ENCODE data around the gene KCNJ9. TPM values are rescaled to one million over a fixed set of nuclear protein-coding genes. Genes with fewer than 3 reads are reported as not detected.

The KCNJ9 gene
- total RNA-seq, 1 donor from 2014 or later: not detected

DNA sequence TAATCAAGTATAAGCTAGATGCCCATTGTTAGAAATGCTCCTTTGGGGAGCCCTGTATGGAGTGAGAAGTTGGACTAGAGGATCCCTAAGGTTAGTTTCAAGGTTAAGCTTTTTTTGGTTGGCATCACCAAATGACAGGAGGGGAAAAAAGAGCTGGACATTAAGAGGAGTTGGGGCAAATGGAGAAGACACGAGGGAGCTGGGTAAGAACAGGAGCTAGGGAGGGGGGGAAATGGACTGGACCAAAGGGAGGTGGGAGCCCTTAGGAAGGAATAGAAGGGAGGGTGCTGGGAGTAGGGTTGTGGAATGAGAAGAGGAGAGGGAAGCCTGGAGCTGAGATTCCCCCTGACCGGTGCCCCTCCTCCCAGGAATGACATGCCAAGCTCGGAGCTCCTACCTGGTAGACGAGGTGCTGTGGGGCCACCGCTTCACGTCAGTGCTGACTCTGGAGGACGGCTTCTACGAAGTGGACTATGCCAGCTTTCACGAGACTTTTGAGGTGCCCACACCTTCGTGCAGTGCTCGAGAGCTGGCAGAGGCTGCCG is 5.9 kb downstream of the KCNJ9 start:
- no peak for DNase-seq (ENCODE audit: low spot score)

DNA sequence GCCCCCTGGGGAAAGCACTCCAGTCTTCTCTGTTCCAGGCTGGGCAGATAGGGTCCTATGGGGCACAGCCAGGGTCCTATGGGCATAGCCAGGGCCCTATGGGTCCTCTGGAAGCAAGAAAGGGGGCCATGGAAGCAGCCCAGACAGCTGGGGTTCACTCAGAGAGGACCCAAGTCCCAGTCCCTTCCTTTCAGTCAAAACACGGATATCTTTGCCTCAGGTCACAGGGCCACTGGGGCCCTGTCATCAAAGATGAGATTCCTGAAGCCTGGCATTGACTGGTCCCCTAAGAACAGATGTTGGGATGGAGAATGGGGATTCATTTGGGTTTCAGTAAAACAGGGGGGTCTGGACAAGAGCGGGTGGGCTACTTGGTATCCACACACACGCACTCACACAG is 8.5 kb downstream of the KCNJ9 start:
- no peak for DNase-seq (ENCODE audit: low spot score)

DNA sequence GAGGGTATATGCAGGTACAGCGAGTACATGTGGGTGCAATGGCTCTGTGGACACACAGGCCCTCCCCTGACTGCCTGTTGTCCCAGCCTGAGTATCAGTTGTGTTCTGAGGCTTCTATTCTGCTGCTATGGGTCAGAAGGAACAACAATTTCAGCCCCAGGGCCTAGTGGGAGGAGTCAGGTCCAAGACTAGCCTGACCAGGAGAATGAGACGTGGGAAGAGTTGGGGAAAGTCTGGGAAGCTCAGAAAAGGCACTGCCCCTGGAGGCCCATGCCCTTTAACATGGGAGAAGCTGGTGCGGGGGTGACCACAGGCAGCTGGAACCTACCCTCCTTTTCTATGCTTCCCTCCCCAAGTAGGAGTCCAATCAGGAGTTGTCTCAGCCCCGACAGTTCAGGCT is 9.4 kb downstream of the KCNJ9 start:
- no peak for DNase-seq (ENCODE audit: low spot score)

DNA sequence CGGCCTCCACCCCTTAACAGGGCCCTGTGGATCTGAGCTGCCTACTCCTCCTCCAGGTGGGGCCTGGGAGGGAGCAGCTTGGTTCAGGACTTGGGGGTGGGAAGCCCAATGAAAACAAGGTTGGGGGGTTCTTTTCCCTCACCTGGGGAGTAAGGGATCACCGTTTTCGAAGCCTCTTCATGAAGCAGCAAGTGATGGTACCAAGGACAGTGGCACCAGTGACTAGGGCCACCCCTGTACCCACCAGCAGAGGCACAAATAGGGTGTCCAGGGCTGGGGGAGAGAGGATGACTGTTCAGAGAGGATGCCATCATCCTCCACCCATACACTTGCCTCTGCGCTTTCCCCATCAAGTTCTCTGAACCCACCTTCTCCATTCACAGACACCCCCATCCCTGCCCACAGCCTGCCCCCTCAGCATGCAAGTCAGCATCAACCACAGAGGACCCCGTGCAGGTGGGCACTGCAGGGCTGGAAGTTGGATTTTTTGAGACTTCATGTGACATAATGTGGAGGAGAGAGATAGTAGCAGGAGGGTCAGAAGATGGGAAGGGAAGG is 10.4 kb downstream of the KCNJ9 start:
- DNase-seq (ENCODE audit: low spot score): no peak

DNA sequence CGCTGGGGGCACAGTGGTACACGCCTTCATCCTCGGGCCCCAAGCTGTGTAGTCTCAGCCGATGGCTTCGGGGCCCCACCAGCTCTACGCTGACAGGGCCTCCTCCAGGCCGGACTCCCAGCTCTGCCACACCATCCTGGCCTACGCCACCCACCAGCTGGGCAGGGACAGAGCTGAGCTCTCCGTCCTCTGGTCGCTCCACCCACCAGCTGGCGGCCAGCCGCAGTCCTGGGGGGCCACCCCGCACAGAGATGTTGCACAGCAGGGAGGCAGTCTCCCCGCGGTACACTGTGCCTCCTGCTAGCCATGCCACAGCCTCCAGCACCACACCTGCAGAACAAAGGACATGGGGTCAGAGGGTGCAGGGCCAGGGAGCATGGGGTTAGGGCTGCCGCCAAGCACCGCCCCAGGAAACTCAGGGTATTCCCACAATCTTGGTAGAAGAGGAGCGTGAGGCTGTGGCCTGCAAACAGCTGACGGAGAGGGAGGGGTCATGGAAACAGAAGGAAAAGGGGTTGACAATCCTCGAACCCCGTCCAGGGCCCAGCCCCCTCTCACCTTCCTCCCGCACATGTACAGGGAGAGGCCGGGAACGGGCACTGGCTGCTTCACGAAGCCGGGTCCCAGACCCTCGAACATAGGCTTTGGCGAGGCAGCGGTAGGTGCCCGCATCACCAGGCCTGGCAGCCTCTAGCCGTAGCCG is 11.2 kb downstream of the KCNJ9 start:
- no peak for DNase-seq (ENCODE audit: low spot score)

DNA sequence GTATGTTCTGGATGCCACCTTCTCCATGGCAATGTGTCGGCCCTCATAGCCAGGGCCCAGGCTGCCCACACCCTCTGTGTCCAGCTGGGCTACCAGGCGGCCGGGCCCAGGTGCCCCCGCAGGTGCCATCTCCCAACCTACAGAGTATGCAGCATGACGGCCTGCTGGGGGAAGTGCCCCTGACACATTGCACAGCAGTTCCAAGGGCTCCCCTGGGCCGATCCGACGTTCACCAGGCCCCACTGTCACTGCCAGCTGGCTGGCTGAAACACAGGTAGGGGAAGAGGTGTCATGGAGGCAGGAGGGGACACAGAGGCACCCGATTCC is 11.7 kb downstream of the KCNJ9 start:
- no peak for DNase-seq (ENCODE audit: low spot score)

DNA sequence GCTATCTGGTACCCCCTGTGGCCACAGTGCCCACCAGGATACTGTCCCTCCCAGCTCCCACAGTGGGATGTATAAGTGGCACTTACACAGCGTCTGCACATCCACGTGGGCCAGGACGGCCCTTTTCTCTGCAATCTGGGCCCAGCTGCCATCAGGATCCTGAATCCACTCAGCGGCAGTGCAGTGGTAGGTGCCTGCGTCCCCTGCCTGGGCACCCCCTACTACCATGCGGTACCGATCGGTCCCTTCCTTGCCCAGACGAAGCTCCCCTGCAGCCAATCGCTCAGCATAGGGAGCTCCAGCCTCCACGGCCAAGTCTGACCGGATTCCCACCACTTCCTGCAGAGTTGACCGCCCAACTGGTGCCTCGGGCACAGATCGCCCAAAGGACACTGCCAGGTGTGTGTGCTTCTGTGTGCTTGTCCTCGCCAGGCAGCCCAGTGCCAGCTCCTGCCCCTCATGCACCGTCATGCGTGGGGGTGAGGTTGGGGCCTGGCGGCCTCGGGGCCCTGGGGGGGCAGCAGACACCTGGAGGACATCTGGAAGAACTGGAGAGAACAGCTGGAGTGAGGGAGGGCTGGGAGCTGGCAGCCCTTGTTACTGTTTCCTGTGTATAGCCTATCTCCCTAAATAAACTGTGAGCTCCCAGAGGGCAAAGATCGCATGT is 12.4 kb downstream of the KCNJ9 start:
- no peak for DNase-seq (ENCODE audit: low spot score)

DNA sequence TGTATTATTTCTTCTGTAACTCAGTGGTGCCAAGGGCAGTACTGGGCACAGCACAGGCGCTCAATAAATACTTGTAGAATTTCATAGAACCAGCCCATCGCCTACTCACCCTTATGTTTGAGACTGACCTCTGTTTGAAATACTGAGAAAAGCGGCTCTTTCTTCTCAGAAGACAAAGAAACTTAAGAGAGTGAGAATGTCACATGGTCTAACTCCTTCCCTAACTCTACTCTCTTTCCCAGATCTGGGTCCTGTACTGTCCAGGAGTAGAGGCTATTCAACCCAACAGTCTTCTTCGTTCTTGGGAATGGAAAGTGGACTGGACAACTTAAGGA is 12.9 kb downstream of the KCNJ9 start:
- no peak for DNase-seq (ENCODE audit: low spot score)

DNA sequence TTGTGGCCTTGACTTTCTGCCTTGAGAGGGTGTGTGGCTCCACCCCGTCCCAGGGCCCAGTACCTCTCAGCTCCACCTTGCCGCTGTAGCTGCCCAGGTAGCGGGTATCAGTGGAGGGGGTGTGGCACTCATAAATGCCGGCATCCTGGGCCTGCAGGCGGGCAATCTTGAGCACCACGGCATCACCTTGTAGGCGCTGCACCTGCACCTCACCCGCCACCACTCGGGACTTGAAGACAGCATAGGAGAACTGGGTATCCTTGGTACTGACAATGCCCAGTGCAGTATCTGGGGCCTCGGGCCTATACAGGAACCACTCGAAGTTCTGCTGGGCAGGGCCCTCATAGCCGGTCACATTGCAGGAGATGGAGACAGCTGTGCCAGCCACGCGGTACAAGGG is 13.5 kb downstream of the KCNJ9 start:
- no peak for DNase-seq (ENCODE audit: low spot score)

DNA sequence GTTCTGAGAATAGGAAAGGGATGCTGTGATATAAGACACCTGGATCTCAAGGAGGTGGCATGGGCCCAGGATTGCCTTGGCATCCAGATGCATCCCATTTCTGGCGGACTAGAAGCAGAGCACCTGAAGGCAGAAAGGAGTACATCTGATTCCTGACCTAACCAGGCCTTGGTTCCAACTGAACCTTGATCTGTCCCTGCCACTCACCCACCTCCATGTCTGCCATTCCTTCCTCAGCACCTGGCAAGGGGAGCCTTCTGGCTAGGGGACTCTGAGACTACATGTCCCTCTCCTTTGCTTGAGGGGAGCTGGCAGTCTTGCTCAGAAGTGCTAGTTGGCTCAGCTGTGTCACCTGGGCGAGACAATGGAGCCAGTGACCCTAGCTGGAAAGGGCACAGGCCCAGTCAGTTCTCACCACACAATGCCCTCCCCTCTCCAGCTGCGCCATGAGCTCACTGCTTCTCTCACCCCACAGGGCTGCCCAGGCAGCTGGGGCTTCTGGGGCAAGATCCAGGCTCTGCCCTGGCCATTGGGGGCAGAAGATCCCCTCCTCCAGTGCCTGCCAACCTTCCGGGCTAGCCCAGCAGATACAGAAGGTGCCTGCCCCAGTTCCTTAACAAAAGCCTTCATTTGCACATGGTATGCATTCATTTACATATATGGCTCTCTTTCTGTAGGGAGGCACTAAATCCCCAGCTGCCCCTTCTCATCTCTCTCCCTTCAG is 14.2 kb downstream of the KCNJ9 start:
- DNase-seq (ENCODE audit: low spot score): no peak

DNA sequence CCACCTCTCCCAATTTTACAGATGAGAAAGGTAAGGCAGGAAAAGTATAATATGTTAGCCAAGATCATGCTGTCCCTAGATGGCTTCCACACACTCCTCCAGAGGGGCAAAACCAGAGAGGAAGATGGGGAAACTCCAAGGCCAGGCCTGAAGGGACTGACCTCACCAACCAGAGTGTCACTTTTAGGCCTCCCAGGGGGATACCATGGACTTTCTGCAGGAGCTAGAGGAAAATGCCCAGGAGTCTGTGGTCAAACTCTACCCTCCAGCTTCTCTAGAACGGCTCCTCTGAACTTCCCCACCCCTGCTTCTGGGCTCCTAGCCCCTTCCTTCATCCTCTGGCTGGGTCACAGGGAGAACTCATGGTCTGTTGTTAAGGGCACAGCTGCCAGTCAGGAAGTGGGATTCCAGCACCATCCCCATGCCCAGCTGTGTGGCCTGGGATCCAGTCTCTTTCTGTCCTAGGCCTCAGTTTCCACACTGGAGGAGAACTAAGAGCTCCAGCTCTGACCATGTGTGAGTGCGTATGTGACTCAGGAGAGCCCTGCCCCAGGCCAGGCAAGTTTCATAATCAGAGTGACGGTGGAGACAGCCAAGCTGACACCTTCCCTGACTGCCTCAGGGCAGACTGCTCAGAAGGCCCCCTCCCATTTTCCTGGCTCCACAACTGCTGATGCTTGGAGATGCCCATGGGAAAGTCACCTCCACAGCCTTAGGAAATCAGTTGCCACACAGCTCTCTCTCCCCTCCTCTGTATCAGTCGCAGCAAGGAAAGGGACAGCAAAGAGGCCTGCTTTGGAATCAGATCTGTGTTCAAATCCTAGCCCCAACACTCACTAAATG is 15.2 kb downstream of the KCNJ9 start:
- DNase-seq (ENCODE audit: low spot score): no peak

DNA sequence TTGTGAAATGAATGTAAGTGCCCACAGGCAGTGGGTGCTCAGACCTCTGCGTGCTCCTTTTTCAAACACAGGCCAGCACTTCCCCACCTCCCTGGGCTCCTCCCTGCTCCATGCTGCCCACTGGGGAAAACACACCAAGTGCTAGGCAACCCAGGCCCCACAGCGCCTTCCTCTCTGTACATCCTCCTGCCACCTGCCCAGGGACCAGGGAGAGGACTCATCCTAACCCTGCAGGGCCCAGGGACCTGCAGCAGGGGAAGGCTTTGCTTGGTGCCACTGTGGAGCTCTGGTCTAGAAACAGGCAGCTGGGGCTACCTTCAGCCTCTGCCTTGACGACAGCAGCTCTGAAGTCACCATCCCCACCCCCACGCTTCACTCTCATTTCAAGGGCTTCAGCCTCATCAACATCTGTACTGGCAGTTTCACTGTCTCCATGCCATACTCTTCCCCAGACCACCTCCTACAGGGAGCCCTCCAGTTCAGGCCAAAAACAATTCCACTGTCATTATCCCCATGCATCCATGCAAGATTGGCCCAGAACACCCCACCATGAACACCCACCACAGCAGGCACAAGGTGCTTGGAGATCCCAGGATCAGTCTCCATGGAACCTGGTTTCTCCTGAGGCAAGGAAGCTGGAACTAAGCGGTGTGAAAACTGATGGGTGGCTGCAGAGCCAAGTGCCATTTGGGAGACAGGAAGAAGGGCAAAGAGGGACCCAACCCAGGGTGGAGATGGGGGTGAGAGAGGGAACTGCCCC is 16.0 kb downstream of the KCNJ9 start:
- DNase-seq (ENCODE audit: low spot score): no peak

DNA sequence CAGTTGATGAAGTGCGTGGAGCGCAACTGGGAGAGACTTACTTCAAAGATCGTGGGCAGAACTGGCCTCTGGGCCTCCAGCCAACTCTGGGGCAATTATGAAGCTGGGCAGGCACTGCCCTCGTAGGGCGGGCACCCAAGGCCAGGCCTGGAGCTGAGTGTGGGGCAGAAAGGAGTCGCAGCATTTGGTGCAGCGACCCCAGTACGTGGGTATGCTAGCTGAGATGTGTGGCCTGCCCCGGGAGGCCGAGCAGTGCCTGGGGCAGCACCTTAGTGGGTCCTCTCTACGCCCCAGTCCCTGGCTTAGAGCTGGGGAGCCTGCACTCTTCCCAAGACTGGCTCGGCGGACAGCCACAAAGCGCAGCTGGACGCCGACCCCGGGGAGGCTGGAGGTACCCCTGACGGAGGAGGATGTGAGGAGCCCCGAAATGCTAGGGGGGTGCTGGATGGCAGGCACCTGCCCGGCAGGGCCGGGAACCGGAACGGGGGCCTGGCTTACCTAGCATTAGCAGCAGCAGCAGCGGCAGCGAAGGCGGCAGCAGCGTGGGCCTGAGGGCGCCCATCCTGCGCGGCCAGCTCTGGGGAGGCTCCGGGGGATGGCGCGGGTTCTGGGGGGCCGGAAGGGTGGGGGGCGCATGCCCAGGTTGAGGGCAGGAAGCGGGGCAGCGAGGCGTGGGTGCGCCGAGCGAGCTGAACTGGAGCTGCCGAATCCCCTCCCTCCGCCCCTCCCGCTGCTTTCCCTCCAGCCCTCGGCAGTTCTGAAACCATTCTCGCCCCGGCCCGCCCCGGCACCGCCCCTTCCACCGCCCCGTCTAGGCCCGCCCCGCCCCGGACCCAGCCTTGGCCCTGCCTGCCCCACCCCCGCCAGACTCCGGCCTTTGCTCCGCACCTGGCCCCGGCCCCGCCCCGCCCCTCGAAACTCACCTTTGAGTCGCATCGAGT is 16.8 kb downstream of the KCNJ9 start, which contains the start of gene IGSF8:
TSS of gene IGSF8 (minus strand) at position 709 of the 941 bp plus-strand sequence. CDS start at position 562, 147 bp downstream.
- peak; percentile 97 for DNase-seq (ENCODE audit: low spot score)

DNA sequence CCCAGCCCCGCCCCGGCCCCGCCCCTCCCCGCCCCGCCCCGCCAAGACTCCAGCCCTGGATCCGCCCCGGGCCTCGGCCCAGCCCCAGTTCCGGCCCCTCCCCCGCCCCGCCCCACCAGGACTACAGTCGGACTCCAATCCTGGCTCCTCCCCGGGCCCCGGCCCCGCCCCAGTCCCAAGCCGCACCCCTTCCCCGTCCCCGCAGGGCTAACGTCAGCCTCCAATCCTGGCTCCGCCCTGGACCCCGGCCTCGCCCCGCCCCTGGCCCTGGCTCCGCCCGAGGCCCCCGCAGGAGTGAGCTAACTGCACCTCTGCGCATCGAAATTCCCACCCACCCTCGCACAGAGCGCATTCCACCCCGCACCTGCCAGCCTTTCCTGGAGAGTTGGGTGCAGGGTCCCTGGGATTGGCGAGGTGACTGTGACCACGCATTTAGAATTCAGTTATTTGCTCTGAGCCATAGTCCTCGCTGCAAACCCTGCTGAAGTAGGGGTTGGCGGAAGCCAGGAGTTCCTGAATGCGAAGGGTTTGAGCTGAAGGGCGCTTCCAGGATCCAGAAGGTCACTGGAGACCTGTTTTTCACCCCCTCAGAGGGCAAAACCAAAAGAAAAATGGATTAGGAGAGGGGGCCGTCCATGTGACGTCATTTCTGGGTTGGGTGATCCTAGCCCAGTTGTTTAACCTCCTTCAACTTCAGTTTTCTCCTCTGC is 17.7 kb downstream of the KCNJ9 start:
- DNase-seq (ENCODE audit: low spot score): peak; percentile 99

DNA sequence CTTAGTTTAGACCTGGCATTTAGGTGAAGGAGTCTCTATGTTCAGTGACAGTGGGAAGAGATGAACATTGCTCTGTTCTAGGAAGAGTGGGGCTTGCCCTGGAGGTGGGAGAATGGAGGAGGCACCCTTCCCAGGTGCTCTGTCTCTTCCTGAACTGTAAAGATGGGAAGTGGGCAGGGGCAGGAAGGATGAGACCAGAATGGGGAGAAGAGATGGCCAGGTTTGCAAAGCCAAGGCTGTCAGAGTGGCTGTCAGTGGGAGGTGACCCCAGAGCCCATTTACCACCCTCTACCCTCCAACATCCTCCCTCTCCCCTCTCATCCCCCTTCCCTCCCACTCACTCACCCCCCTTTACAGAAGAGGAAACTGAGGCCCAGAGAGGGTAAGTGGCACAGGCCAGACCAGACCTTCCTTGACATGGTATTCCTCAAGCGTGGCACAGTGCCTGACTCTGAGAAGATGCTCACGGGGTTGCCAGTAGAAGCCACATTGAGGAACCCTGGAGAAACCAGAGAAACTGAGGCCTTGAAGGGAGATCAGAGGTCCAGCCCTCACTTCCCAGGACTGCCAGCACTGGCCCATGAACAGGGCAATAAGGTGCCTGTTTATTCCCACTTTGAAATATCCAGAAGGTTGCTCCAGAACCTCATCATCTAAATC is 18.5 kb downstream of the KCNJ9 start:
- DNase-seq (ENCODE audit: low spot score): no peak

DNA sequence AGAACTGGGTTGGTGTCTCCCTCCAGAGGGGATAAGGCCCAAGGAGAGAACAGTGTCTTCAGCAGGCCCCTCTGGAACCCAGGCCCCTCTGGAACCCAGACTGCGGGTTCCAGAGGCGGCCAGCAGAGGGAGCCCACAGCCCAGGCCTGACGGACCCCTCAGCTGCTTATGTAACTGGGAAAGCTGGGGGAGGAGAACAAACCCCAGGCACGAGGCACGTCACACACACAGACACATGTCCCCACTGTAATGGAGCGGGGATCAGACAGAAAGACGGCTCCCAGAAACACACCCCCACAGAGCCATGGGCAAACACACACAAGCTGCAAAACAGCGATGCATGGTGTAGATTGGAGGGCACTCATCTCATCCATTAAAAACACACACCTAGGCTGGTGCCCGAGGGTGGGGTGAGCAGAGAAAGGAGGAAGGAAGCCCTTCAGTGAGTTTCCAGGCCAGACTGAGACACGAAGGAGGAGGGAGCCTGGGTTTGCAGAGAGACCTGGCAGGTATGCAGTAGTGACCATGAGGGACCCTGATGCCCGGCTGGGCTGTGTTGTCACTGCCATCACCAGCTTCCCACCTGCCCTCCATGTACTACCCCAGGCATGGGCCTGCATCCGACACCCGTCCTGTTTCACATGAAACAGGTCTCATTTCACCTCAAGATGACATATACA is 19.8 kb downstream of the KCNJ9 start:
- no peak for DNase-seq (ENCODE audit: low spot score)

All from mesenteric fat pad (tissue), 1 donor.